ENCODE measurements around the gene GNG13. TPM values are rescaled to one million over a fixed set of nuclear protein-coding genes. Genes with fewer than 3 reads are reported as not detected.
"Not testable (repeated sequence)": the region's sequence is repeated elsewhere in the genome, so short reads cannot be mapped to it uniquely, and the experiment has no call there.

GNG13 gene
- polyA plus RNA-seq, 1 donor from 2014 or later = not detected

- Mint-ChIP-seq H3K27me3 (peaks cover 3% of the 10 kb centered on the region), H3K4me3 (no peak overlapping the region), H3K27ac (peak overlapping the region in 1 of 3 donors; percentile 76), H3K36me3 (no peaks in the 10 kb centered on the region), H3K9me3 (no peaks in the 10 kb centered on the region), H3K4me1 (no peaks in the 10 kb centered on the region)
Measured at GRCh38 chr16:762595-763268, 37.8 kb downstream of the GNG13 start.

DNA sequence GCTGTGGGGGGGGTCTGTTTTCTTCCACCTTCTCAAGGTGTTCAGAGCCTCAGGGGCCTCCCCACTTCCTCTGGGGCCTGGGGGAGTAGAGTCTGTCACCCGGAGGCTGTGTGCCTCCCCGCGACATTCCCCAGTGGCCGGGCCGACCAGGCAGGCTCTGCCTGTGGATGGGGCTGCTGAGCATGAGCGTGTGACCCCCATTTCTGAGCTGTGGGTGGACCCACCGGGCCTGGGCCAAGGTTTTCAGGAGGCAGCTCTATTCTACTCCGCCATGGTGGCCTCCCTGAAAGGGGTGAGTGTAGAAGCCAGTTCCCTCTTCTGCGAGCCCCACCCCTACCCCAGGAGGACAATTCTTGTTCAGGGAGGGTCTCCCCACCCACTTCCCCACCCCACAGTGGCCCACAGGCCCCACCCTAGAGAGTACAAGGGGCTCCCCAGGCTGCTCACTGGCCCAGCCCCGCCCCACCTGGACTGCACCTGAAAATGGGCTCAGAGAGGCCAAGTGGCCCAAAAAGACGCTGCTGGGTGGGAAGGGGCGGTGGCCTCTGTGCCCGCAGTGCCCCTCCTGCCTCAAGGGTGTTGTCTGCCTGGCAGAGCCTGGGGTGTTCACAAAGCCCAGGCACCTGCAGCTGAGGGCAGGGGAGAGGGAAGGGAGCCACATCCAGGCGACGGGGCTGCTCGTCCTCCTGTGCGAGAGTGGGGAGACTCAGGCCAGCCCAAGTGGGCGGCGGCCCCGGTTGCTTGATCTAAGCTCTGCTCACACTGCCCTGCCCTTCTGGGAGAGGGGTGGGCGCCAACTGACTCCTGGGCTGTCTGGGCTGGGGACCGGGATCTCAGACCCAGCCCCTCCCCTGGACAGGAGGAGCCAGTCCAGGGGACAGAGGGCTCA, 38.7 kb downstream of the GNG13 start:
- H3K27me3 Mint-ChIP-seq = peaks cover 6% of the 10 kb centered on the region
- peaks cover 0 to 2% (median 0%) of the 10 kb centered on the region in 3 donors for H3K4me1 Mint-ChIP-seq
- H3K36me3 Mint-ChIP-seq = peaks cover 2% of the 10 kb centered on the region
- H3K4me3 Mint-ChIP-seq = peak overlapping the region in 1 of 4 donors; percentile 52
- no peaks in the 10 kb centered on the region for H3K9me3 Mint-ChIP-seq
- H3K27ac Mint-ChIP-seq = no peak overlapping the region

GRCh38 chr16:760545-761343, 39.8 kb downstream of the GNG13 start, which contains the start of gene MSLN:
Gene MSLN (plus strand): TSS chr16:760734. CDS start chr16:762681, 1,947 bp downstream.
- H3K9me3 Mint-ChIP-seq = peaks cover 0 to 4% (median 3%) of the 10 kb centered on the region in 3 donors
- H3K4me1 Mint-ChIP-seq = peaks cover 0 to 2% (median 0%) of the 10 kb centered on the region in 3 donors
- H3K27me3 Mint-ChIP-seq = peaks cover 6% of the 10 kb centered on the region
- H3K4me3 Mint-ChIP-seq = no peak within 1 kb of the TSS
- H3K27ac Mint-ChIP-seq = no peak within 1 kb of the TSS
- peaks cover 2% of the 10 kb centered on the region for H3K36me3 Mint-ChIP-seq

- no peak overlapping the region for H3K4me3 Mint-ChIP-seq
- H3K9me3 Mint-ChIP-seq = peaks cover 0 to 4% (median 3%) of the 10 kb centered on the region in 3 donors
- no peak overlapping the region for H3K27ac Mint-ChIP-seq
- peaks cover 2% of the 10 kb centered on the region for H3K36me3 Mint-ChIP-seq
- H3K4me1 Mint-ChIP-seq = peaks cover 0 to 2% (median 0%) of the 10 kb centered on the region in 3 donors
- H3K27me3 Mint-ChIP-seq = peaks cover 6% of the 10 kb centered on the region
Measured at GRCh38 chr16:760065-760464, 40.5 kb downstream of the GNG13 start.

GRCh38 chr16:759110-759910, 41.2 kb downstream of the GNG13 start:
- Mint-ChIP-seq H3K36me3 (peaks cover 2% of the 10 kb centered on the region), H3K4me3 (no peak overlapping the region), H3K9me3 (peaks cover 0 to 4% (median 3%) of the 10 kb centered on the region in 3 donors), H3K27me3 (peaks cover 9% of the 10 kb centered on the region), H3K27ac (no peak overlapping the region), H3K4me1 (peaks cover 0 to 5% (median 0%) of the 10 kb centered on the region in 3 donors)

DNA sequence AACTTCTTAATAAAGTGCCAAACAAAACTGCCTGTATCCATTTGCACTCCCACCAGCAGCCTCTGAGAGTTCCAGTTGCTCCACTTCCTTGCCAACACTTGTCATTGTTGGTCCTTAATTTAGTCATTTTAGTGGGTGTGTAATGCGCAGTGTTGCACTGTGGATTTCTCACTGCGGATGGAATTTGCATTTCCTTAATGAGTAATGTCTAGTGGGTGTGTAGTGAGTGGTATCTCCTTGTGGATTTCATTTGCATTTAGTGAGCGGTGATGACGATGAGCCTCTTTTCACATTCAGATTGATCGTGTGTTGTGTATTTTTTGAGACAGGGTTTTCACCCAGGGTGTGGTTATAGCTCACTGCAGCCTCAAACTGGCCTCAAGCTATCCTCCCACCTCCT, 44.1 kb downstream of the GNG13 start:
- no peak overlapping the region for H3K4me3 Mint-ChIP-seq
- peaks cover 8% of the 10 kb centered on the region for H3K27me3 Mint-ChIP-seq
- peaks cover 0 to 4% (median 3%) of the 10 kb centered on the region in 3 donors for H3K9me3 Mint-ChIP-seq
- peaks cover 0 to 5% (median 0%) of the 10 kb centered on the region in 3 donors for H3K4me1 Mint-ChIP-seq
- peaks cover 2% of the 10 kb centered on the region for H3K36me3 Mint-ChIP-seq
- peak overlapping the region in 1 of 3 donors; percentile 47 for H3K27ac Mint-ChIP-seq

DNA sequence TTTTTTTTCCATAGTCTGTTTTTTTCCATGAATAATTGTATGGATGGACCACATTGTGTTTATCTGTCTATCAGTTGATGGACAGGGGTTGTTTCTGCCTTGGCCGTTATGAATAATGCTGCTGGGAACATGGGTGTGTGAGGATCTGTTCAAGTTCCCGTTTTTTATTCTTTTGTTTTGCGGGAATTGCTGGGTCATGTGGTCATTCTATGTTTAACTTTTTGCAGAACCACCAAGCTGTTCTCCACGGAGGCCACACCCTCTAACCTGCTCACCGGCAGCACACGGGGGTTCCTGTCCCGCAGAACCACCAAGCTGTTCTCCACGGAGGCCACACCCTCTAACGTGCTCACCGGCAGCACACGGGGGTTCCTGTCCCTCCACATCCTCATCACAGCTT, 45.9 kb downstream of the GNG13 start:
- Mint-ChIP-seq H3K4me3 (no peak overlapping the region), H3K9me3 (peaks cover 0 to 4% (median 3%) of the 10 kb centered on the region in 3 donors), H3K27me3 (peaks cover 8% of the 10 kb centered on the region), H3K36me3 (peaks cover 2% of the 10 kb centered on the region), H3K4me1 (peaks cover 0 to 5% (median 0%) of the 10 kb centered on the region in 3 donors), H3K27ac (no peak overlapping the region)

DNA sequence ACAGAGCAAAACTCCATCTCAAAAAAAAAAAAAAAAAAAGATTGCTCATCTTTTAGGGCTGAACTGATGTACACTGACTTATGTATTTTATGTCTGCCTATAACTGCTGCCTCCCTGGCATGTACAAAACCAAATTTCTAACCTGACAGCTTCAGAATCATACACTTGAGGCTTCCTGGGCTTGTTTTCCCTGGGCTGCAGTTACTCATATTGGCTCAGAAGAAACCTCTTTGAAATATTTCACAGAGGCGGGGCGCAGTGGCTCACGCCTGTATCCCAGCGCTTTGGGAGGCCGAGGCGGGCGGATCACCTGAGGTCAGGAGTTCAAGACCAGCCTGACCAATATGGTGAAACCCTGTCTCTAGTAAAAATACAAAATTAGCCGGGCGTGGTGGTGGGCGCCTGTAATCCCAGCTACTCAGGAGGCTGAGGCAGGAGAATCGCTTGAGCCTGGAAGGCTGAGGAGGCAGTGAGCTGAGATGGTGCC, 46.4 kb downstream of the GNG13 start:
- not testable (repeated sequence) for H3K4me1 Mint-ChIP-seq, H3K27me3 Mint-ChIP-seq, H3K36me3 Mint-ChIP-seq, H3K9me3 Mint-ChIP-seq, H3K4me3 Mint-ChIP-seq, H3K27ac Mint-ChIP-seq

DNA sequence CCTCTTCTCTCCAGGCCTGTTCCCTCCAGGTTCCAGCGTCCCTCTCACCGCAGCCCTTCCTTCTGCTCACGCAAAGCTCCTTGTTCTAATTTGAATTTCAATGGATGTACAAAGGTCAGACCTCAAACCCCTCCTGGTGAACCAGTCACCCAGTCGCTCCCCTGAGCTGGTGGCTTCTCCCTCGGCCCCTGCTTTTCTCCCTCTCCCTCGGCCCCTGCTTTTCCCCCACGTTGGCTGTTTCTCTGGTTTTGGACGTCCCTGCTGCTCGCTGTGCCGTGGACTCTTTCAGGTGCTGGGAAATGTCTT, 48.6 kb downstream of the GNG13 start:
- H3K27ac Mint-ChIP-seq = no peak overlapping the region
- H3K4me1 Mint-ChIP-seq = peaks cover 0 to 3% (median 1%) of the 10 kb centered on the region in 3 donors
- H3K27me3 Mint-ChIP-seq = peaks cover 4% of the 10 kb centered on the region
- H3K36me3 Mint-ChIP-seq = no peaks in the 10 kb centered on the region
- peaks cover 0 to 4% (median 3%) of the 10 kb centered on the region in 3 donors for H3K9me3 Mint-ChIP-seq
- H3K4me3 Mint-ChIP-seq = no peak overlapping the region

GRCh38 chr16:751152-752006, 49.2 kb downstream of the GNG13 start:
- no peaks in the 10 kb centered on the region for H3K36me3 Mint-ChIP-seq
- H3K4me3 Mint-ChIP-seq = no peak overlapping the region
- H3K27me3 Mint-ChIP-seq = peaks cover 4% of the 10 kb centered on the region
- peaks cover 0 to 1% (median under 1%) of the 10 kb centered on the region in 3 donors for H3K9me3 Mint-ChIP-seq
- no peak overlapping the region for H3K27ac Mint-ChIP-seq
- peaks cover 0 to 3% (median 1%) of the 10 kb centered on the region in 3 donors for H3K4me1 Mint-ChIP-seq

- Mint-ChIP-seq H3K9me3 (no peaks in the 10 kb centered on the region), H3K27ac (no peak overlapping the region), H3K4me1 (peaks cover 0 to 3% (median 1%) of the 10 kb centered on the region in 3 donors), H3K27me3 (peaks cover 4% of the 10 kb centered on the region), H3K36me3 (no peaks in the 10 kb centered on the region), H3K4me3 (no peak overlapping the region)
Measured at GRCh38 chr16:750485-750884, 50.0 kb downstream of the GNG13 start.

DNA sequence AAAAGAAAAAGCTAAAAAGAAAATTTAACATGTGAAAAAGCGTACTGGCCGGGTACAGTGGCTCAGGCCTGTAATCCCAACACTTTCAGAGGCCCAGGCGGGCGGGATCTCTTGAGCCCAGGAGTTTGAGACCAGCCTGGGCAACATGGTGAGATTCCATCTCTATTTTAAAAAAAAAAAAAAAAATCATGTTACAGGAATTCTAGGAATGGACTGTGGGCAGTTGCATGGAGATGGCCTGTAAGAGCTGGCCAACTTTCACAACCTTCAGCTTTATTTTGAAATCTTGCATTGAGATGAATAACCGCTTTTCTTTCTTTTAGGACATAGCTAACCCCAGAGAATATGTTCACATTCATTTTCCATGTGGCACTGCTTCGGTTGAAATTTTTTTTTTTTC, 51.5 kb downstream of the GNG13 start:
- H3K4me1 Mint-ChIP-seq = peaks cover 0 to 1% (median 0%) of the 10 kb centered on the region in 3 donors
- no peaks in the 10 kb centered on the region for H3K9me3 Mint-ChIP-seq
- no peaks in the 10 kb centered on the region for H3K36me3 Mint-ChIP-seq
- H3K27ac Mint-ChIP-seq = no peak overlapping the region
- H3K27me3 Mint-ChIP-seq = peaks cover 1% of the 10 kb centered on the region
- H3K4me3 Mint-ChIP-seq = no peak overlapping the region

Data from IgD-negative memory B cell (primary cell).